Vagina (tissue), 2 donors: Measurements from ENCODE around the gene ME2.

ENCODE experiments used
- POLR2A ChIP-seq, 2 donors: fragments of 450-650 bp; IDR thresholded peaks; one replicate each; pipeline ENCODE4 v1.6.1; 2017; ENCODE audit warnings: antibody characterized with exemption in 2 of 2, mild to moderate bottlenecking in 2 of 2, moderate library complexity in 2 of 2
- POLR2AphosphoS5 ChIP-seq, 2 donors: sonication (generic); formaldehyde crosslinking; IDR thresholded peaks; one replicate each; pipeline ENCODE4 v1.9.0; 2017; ENCODE audit warnings: antibody characterized with exemption in 2 of 2, mild to moderate bottlenecking in 2 of 2, low read depth in 1 of 2; ENCODE audit not compliant: insufficient read depth in 1 of 2
- TF ChIP-seq, protein P1 (sequence below), 3 experiments: fragments of 450-650 bp in 2 of 3; fragments of 200-600 bp in 1 of 3; sonication (generic) in 1 of 3; IDR thresholded peaks; one replicate each; pipeline ENCODE4 v1.5.1; 2017 to 2019; ENCODE audit warnings: antibody characterized with exemption in 3 of 3, mild to moderate bottlenecking in 2 of 3, moderate library complexity in 2 of 3

DNA sequence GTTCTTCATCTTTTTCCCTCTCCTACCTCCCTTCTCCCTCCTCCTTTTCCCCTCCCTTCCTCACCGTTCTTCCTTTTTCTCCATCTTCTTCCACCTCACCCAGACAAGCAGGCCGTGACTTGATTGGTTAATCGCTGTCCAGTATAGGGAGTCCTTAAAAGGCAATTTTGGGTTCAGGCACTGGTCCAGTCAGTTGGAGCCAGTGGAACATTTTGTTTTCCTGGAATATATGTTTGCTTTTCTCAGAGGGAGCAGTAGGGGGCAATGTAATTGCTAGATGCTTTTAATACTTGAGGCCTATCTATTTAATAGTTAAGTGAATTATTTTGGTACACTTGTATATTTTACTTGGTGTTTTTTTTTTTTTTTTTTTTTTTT lies 103.9 kb downstream of the ME2 start:
- TF ChIP-seq, protein P1, sequence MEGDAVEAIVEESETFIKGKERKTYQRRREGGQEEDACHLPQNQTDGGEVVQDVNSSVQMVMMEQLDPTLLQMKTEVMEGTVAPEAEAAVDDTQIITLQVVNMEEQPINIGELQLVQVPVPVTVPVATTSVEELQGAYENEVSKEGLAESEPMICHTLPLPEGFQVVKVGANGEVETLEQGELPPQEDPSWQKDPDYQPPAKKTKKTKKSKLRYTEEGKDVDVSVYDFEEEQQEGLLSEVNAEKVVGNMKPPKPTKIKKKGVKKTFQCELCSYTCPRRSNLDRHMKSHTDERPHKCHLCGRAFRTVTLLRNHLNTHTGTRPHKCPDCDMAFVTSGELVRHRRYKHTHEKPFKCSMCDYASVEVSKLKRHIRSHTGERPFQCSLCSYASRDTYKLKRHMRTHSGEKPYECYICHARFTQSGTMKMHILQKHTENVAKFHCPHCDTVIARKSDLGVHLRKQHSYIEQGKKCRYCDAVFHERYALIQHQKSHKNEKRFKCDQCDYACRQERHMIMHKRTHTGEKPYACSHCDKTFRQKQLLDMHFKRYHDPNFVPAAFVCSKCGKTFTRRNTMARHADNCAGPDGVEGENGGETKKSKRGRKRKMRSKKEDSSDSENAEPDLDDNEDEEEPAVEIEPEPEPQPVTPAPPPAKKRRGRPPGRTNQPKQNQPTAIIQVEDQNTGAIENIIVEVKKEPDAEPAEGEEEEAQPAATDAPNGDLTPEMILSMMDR (IDR thresholded peaks at IDR 0.05): no peak
- no peak for TF ChIP-seq POLR2A (IDR thresholded peaks at IDR 0.05)
- no peak for TF ChIP-seq POLR2AphosphoS5 (IDR thresholded peaks at IDR 0.05; ENCODE audit: insufficient read depth in 1 of 2, low read depth in 1 of 2)
